ENCODE data around the gene CACNA1H. TPM values are rescaled to one million over a fixed set of nuclear protein-coding genes. Genes with fewer than 3 reads are reported as not detected.

CACNA1H gene
- total and polyA plus RNA-seq, 2 experiments from 2014 or later = 0.11 TPM; not detected in 1

GRCh38 chr16:1271380-1271723, 118.4 kb downstream of the CACNA1H start:
- H3K9ac ChIP-seq = no peak overlapping the region
- H3K27ac ChIP-seq = no peak overlapping the region
- 78 to 86% methylated on average over 10 to 12 of the region's 12 CpGs for WGBS, 2 experiments (ENCODE audit: low coverage in 1 of 2, low lambda C conversion rate in 2 of 2, missing lambda C conversion rate in 2 of 2)
- no peaks in the 10 kb centered on the region for H3K36me3 ChIP-seq (ENCODE audit: low read depth)
- H3K9me3 ChIP-seq (ENCODE audit: low read depth) = no peaks in the 10 kb centered on the region
- TF ChIP-seq EZH2phosphoT487 (IDR thresholded peaks at IDR 0.05; ENCODE audit: insufficient read depth, low read depth) (no peak), EZH2 (IDR thresholded peaks at IDR 0.05; ENCODE audit: insufficient read depth, poor library complexity, severe bottlenecking) (no peak)
- no peaks in the 10 kb centered on the region for H3K9me2 ChIP-seq (ENCODE audit: insufficient read depth)
- H3F3A ChIP-seq (ENCODE audit: insufficient read depth) = no peaks in the 10 kb centered on the region
- DNase-seq = no peak
- H3K4me2 ChIP-seq (ENCODE audit: unreplicated experiment) = no peak overlapping the region
- no peaks in the 10 kb centered on the region for H3K27me3 ChIP-seq (replicated peaks; ENCODE audit: insufficient read depth)
- H2AFZ ChIP-seq = no peak overlapping the region
- in situ Hi-C loops (cut with MboI) = no loop called here
- no peaks in the 10 kb centered on the region for H3K4me1 ChIP-seq (ENCODE audit: insufficient read depth)
- H4K20me1 ChIP-seq (ENCODE audit: insufficient read depth) = no peaks in the 10 kb centered on the region
- H3K4me3 ChIP-seq = no peak overlapping the region
- H3K79me2 ChIP-seq (ENCODE audit: insufficient read depth) = no peaks in the 10 kb centered on the region

Other genes starting within 250 kb of the CACNA1H start
- 37.8 and 53.0 TPM in 2 replicates for gene LMF1, start 182.1 kb upstream of the CACNA1H start, total RNA-seq (2014; rRNA removed; shearing (Covaris generic))
- 23.1 and 24.6 TPM in 2 replicates for gene LMF1, start 182.1 kb upstream of the CACNA1H start, polyA plus RNA-seq (2016; fragmentation: Nextera tagmentation; extraction: Ambion mirVana)
- 0.43 and 0.89 TPM in 2 replicates for gene SOX8, start 171.3 kb upstream of the CACNA1H start, total RNA-seq (2014; rRNA removed; shearing (Covaris generic))
- gene SOX8, start 171.3 kb upstream of the CACNA1H start, polyA plus RNA-seq (2016; fragmentation: Nextera tagmentation; extraction: Ambion mirVana) = 0.08 and 0.15 TPM in 2 replicates
- not detected in 2 replicates for gene SSTR5, start 80.4 kb upstream of the CACNA1H start, total RNA-seq (2014; rRNA removed; shearing (Covaris generic))
- gene SSTR5, start 80.4 kb upstream of the CACNA1H start, polyA plus RNA-seq (2016; fragmentation: Nextera tagmentation; extraction: Ambion mirVana) = not detected in 2 replicates
- not detected in 2 replicates for gene C1QTNF8, start 56.9 kb upstream of the CACNA1H start, total RNA-seq (2014; rRNA removed; shearing (Covaris generic))
- not detected in 2 replicates for gene C1QTNF8, start 56.9 kb upstream of the CACNA1H start, polyA plus RNA-seq (2016; fragmentation: Nextera tagmentation; extraction: Ambion mirVana)
- not detected in 2 replicates for gene TPSG1, start 72.2 kb downstream of the CACNA1H start, total RNA-seq (2014; rRNA removed; shearing (Covaris generic))
- not detected in 2 replicates for gene TPSG1, start 72.2 kb downstream of the CACNA1H start, polyA plus RNA-seq (2016; fragmentation: Nextera tagmentation; extraction: Ambion mirVana)
- not detected in 2 replicates for gene TPSB2, start 77.1 kb downstream of the CACNA1H start, total RNA-seq (2014; rRNA removed; shearing (Covaris generic))
- gene TPSB2, start 77.1 kb downstream of the CACNA1H start, polyA plus RNA-seq (2016; fragmentation: Nextera tagmentation; extraction: Ambion mirVana) = not detected in 2 replicates
- not detected in 2 replicates for gene TPSAB1, start 87.6 kb downstream of the CACNA1H start, total RNA-seq (2014; rRNA removed; shearing (Covaris generic))
- not detected in 2 replicates for gene TPSAB1, start 87.6 kb downstream of the CACNA1H start, polyA plus RNA-seq (2016; fragmentation: Nextera tagmentation; extraction: Ambion mirVana)
- not detected in 2 replicates for gene TPSD1, start 103.0 kb downstream of the CACNA1H start, total RNA-seq (2014; rRNA removed; shearing (Covaris generic))
- gene TPSD1, start 103.0 kb downstream of the CACNA1H start, polyA plus RNA-seq (2016; fragmentation: Nextera tagmentation; extraction: Ambion mirVana) = not detected in 2 replicates
- gene UBE2I, start 156.5 kb downstream of the CACNA1H start, total RNA-seq (2014; rRNA removed; shearing (Covaris generic)) = 46.5 and 77.7 TPM in 2 replicates
- gene UBE2I, start 156.5 kb downstream of the CACNA1H start, polyA plus RNA-seq (2016; fragmentation: Nextera tagmentation; extraction: Ambion mirVana) = 133 and 134 TPM in 2 replicates
- 0.13 and 0.86 TPM in 2 replicates for gene BAIAP3, start 180.5 kb downstream of the CACNA1H start, total RNA-seq (2014; rRNA removed; shearing (Covaris generic))
- 0.23 and 0.24 TPM in 2 replicates for gene BAIAP3, start 180.5 kb downstream of the CACNA1H start, polyA plus RNA-seq (2016; fragmentation: Nextera tagmentation; extraction: Ambion mirVana)
- gene TSR3, start 198.8 kb downstream of the CACNA1H start, total RNA-seq (2014; rRNA removed; shearing (Covaris generic)) = 88.0 and 110 TPM in 2 replicates
- gene TSR3, start 198.8 kb downstream of the CACNA1H start, polyA plus RNA-seq (2016; fragmentation: Nextera tagmentation; extraction: Ambion mirVana) = 105 and 106 TPM in 2 replicates
- 52.4 and 85.8 TPM in 2 replicates for gene GNPTG, start 198.8 kb downstream of the CACNA1H start, total RNA-seq (2014; rRNA removed; shearing (Covaris generic))
- gene GNPTG, start 198.8 kb downstream of the CACNA1H start, polyA plus RNA-seq (2016; fragmentation: Nextera tagmentation; extraction: Ambion mirVana) = 99.9 and 109 TPM in 2 replicates

Data from GM23248 (cell line).